ENCODE measurements around the gene NLGN1. TPM values are rescaled to one million over a fixed set of nuclear protein-coding genes. Genes with fewer than 3 reads are reported as not detected.

Gene NLGN1
- total and polyA plus RNA-seq, 12 donors, result 0.88 to 19.9 (median 12.6) TPM

GRCh38 chr3:173750591-173750990 lies 353.0 kb downstream of the NLGN1 start:
- WGBS, 2 donors, result 91 to 94% methylated on average over 1 of the region's 1 CpG
- H3K27ac ChIP-seq, result no peak overlapping the region
- no peak for ATAC-seq

GRCh38 chr3:173753593-173753992 lies 356.0 kb downstream of the NLGN1 start:
- ATAC-seq, result no peak
- Histone ChIP-seq H3K27me3 (no peaks in the 10 kb centered on the region), H3K4me3 (no peak overlapping the region), H3K9me3 (no peaks in the 10 kb centered on the region), H3K36me3 (no peaks in the 10 kb centered on the region), H3K27ac (no peak overlapping the region), H3K4me1 (no peaks in the 10 kb centered on the region)
- intact Hi-C loops (cut with DNase I), result no loop called here
- DNase-seq, result no peak
- TF ChIP-seq CTCF (IDR thresholded peaks at IDR 0.05), result no peak

More at GRCh38 chr3:173750591-173750990, 353.0 kb downstream of the NLGN1 start:
- TF ChIP-seq CTCF (IDR thresholded peaks at IDR 0.05), result no peak
- H3K9me3 ChIP-seq, result no peaks in the 10 kb centered on the region
- no peaks in the 10 kb centered on the region for H3K4me1 ChIP-seq
- intact Hi-C loops (cut with DNase I), result no loop called here
- no peak for DNase-seq
- H3K27me3 ChIP-seq, result no peaks in the 10 kb centered on the region
- no peak overlapping the region for H3K4me3 ChIP-seq
- H3K36me3 ChIP-seq, result no peaks in the 10 kb centered on the region

- DNase-seq, result no peak
- intact Hi-C loops (cut with DNase I), result no loop called here
Measured at GRCh38 chr3:173755161-173755560, 357.6 kb downstream of the NLGN1 start.

GRCh38 chr3:173761161-173761560 lies 363.6 kb downstream of the NLGN1 start:
- no peaks in the 10 kb centered on the region for H3K4me1 ChIP-seq
- H3K27ac ChIP-seq, result no peak overlapping the region
- no peaks in the 10 kb centered on the region for H3K27me3 ChIP-seq
- TF ChIP-seq CTCF (IDR thresholded peaks at IDR 0.05), result no peak
- H3K9me3 ChIP-seq, result no peaks in the 10 kb centered on the region
- ATAC-seq (no peak), DNase-seq (no peak)
- intact Hi-C loops (cut with DNase I), result no loop called here
- no peaks in the 10 kb centered on the region for H3K36me3 ChIP-seq
- 33 to 40% methylated on average over 4 of the region's 4 CpGs for WGBS, 2 donors
- no peak overlapping the region for H3K4me3 ChIP-seq

More at GRCh38 chr3:173755161-173755560, 357.6 kb downstream of the NLGN1 start:
- TF ChIP-seq CTCF (IDR thresholded peaks at IDR 0.05), result no peak
- H3K9me3 ChIP-seq, result no peaks in the 10 kb centered on the region
- H3K27ac ChIP-seq, result no peak overlapping the region
- H3K27me3 ChIP-seq, result no peaks in the 10 kb centered on the region
- H3K4me1 ChIP-seq, result no peaks in the 10 kb centered on the region
- no peak overlapping the region for H3K4me3 ChIP-seq
- ATAC-seq, result no peak
- H3K36me3 ChIP-seq, result no peaks in the 10 kb centered on the region

- Histone ChIP-seq H3K27ac (no peak overlapping the region), H3K36me3 (no peaks in the 10 kb centered on the region), H3K4me3 (no peak overlapping the region), H3K4me1 (no peaks in the 10 kb centered on the region), H3K27me3 (no peaks in the 10 kb centered on the region), H3K9me3 (no peaks in the 10 kb centered on the region)
- TF ChIP-seq CTCF (IDR thresholded peaks at IDR 0.05), result no peak
- ATAC-seq (no peak), DNase-seq (no peak)
- intact Hi-C loops (cut with DNase I), result no loop called here
- 79 to 90% methylated on average over 4 of the region's 4 CpGs for WGBS, 2 donors
Measured at GRCh38 chr3:173762501-173762900, 365.0 kb downstream of the NLGN1 start.

All from heart right ventricle (tissue), 16 donors.